OCI-LY7 (cell line): Measurements from ENCODE around the gene FOXF1. TPM values are rescaled to one million over a fixed set of nuclear protein-coding genes. Genes with fewer than 3 reads are reported as not detected.

Source experiments
- BruUV-seq: library from RNA; stranded (reverse); fragments of 400-500 nt; replicated peaks from 2 replicates; lab custom pipeline; 2021; lab: Mats Ljungman, UMichigan
- CTCF ChIA-PET: fragments of 300-600 bp; sonication (Branson Sonifier 250); formaldehyde crosslinking; loops from one replicate; lab custom pipeline; 2022; ENCODE audit warnings: antibody characterized with exemption; ENCODE audit not compliant: unreplicated experiment; lab: Charles Lee
- POLR2A ChIA-PET: fragments of 300-600 bp; sonication (Branson Sonifier 250); formaldehyde crosslinking; loops from one replicate; lab custom pipeline; 2022; ENCODE audit warnings: antibody characterized with exemption; lab: Charles Lee
- DNase-seq: peaks from one replicate; pipeline ENCODE4 v3.0.0-alpha.2; 2015; ENCODE audit warnings: low spot score
- H2AFZ ChIP-seq: fragments of 200-600 bp; sonication (generic), shearing (Covaris generic); 2 replicates; pipeline ENCODE4 v1.6.1; 2014; ENCODE audit warnings: mild to moderate bottlenecking, antibody characterized with exemption, low read length, moderate library complexity
- H3K27ac ChIP-seq: fragments of 200-600 bp; sonication (generic); 2 replicates; pipeline ENCODE4 v1.5.1; 2014; ENCODE audit warnings: mixed run types, low read depth, mild to moderate bottlenecking, moderate library complexity, low read length, inconsistent platforms; ENCODE audit not compliant: poor library complexity, severe bottlenecking
- H3K36me3 ChIP-seq: fragments of 200-600 bp; sonication (generic); 2 replicates; pipeline ENCODE4 v1.6.1; 2014; ENCODE audit warnings: mild to moderate bottlenecking, antibody characterized with exemption, low read length, moderate library complexity, mixed read lengths; ENCODE audit not compliant: insufficient read depth
- H3K4me1 ChIP-seq: fragments of 200-600 bp; sonication (generic); 2 replicates; pipeline ENCODE4 v1.5.1; 2014; ENCODE audit warnings: mild to moderate bottlenecking, low read length; ENCODE audit not compliant: insufficient read depth, poor library complexity, severe bottlenecking
- H3K4me2 ChIP-seq: fragments of 200-600 bp; sonication (generic); 2 replicates; pipeline ENCODE4 v1.6.1; 2014; ENCODE audit warnings: mild to moderate bottlenecking, low read length
- H3K4me3 ChIP-seq: fragments of 200-600 bp; sonication (generic); 2 replicates; pipeline ENCODE4 v1.5.1; 2014; ENCODE audit warnings: mild to moderate bottlenecking, low read depth, low read length; ENCODE audit not compliant: poor library complexity, severe bottlenecking
- H3K79me2 ChIP-seq: fragments of 200-600 bp; sonication (generic); 2 replicates; pipeline ENCODE4 v1.6.1; 2016; ENCODE audit warnings: low read depth, mild to moderate bottlenecking, low read length, moderate library complexity, mixed read lengths; ENCODE audit not compliant: insufficient read depth
- H3K9me2 ChIP-seq: fragments of 200-600 bp; sonication (generic); 2 replicates; pipeline ENCODE4 v1.6.1; 2016; ENCODE audit warnings: mild to moderate bottlenecking, low read length, mixed read lengths; ENCODE audit not compliant: insufficient read depth
- H3K9me3 ChIP-seq: fragments of 200-600 bp; sonication (generic); 2 replicates; pipeline ENCODE4 v1.6.1; 2014; ENCODE audit warnings: mild to moderate bottlenecking, mixed run types, low read length, mixed read lengths
- H4K20me1 ChIP-seq: fragments of 200-600 bp; sonication (generic); 2 replicates; pipeline ENCODE4 v1.6.1; 2014; ENCODE audit warnings: mild to moderate bottlenecking, antibody characterized with exemption, low read length, moderate library complexity, mixed read lengths; ENCODE audit not compliant: insufficient read depth
- CTCF ChIP-seq: fragments of 200-600 bp; sonication (generic); conservative IDR thresholded peaks from 2 replicates; pipeline ENCODE4 v1.5.1; 2014; ENCODE audit warnings: mild to moderate bottlenecking, antibody characterized with exemption, low read length, moderate library complexity, mixed read lengths
- EZH2phosphoT487 ChIP-seq: fragments of 200-600 bp; sonication (generic); IDR thresholded peaks from 2 replicates; pipeline ENCODE4 v1.6.1; 2018; ENCODE audit warnings: low read depth, borderline replicate concordance, mild to moderate bottlenecking, mixed run types, antibody characterized with exemption, low read length, moderate library complexity, mixed read lengths
- intact Hi-C: fragments of 100-400 bp; cut with micrococcal nuclease; formaldehyde crosslinking; loops from one replicate; pipeline ENCODE4 v1.10.0; 2022; ENCODE audit not compliant: unreplicated experiment
- total RNA-seq, 2 experiments: library from RNA; depleted of rRNA in 1 of 2; stranded (reverse); fragments of >200 nt in 1 of 2; shearing (Covaris generic) in 1 of 2; gene quantifications; 2 replicates each; pipeline ENCODE4 v1.2.3, GENCODE V29; 2014 to 2022

FOXF1 gene
- total RNA-seq, 2 experiments from 2014 or later = not detected

GRCh38 chr16:86508028-86508946 lies 2.0 kb upstream of the FOXF1 start:
- Histone ChIP-seq H3K9me3 (no peaks in the 10 kb centered on the region), H3K4me2 (no peak overlapping the region), H3K4me1 (no peaks in the 10 kb centered on the region), H3K4me3 (no peak overlapping the region), H3K27ac (no peak overlapping the region), H4K20me1 (no peaks in the 10 kb centered on the region), H3K36me3 (no peaks in the 10 kb centered on the region), H3K9me2 (no peaks in the 10 kb centered on the region), H3K79me2 (no peaks in the 10 kb centered on the region), H2AFZ (no peak overlapping the region)
- POLR2A ChIA-PET = no interaction called here
- CTCF ChIA-PET = no interaction called here
- TF ChIP-seq EZH2phosphoT487 (no peak), CTCF (no peak)
- no peak for DNase-seq
- BruUV-seq = no TSS peak
- intact Hi-C loops = no loop called here

DNA sequence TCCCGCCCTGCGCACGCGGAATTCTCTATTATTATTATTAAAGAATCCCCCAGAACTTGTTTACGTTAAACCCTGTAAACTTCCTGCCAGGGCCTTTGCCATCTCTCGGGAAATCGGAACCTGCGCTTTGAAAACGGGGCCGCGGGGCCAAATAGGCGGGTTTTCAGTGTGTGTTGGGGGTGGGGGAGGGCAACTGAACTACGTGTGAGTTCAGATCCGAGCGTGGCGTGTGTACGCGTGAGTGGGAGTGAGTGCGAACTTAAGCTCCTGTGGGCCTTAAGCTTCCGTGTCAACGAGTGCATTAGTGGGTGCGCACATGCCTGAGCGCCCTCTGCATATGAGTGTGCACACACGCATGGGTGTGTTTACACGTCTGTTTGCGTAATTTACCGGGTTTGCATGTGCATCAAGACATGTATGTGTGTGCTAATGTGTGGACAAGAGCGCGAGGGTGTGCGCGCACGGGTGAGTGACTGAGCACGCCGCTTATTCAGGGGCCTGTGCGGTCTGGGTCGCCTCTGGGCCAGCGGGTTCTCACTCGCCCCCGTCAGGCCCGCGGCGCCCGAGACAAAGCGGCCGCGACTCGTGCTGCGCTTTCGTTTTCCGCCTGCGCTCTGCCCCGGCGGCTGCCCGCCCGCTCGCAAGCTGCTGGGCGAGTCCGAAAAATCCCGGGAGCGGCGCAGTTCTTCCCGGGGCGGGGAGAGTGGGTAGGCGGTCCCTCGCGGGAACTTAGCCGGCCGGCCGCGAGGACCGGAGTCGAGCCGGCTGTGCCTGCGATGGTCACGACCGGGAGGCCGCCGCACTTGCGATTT lies 1.2 kb upstream of the FOXF1 start:
- intact Hi-C loops = no loop called here
- ChIA-PET POLR2A (no interaction called here), CTCF (no interaction called here)
- TF ChIP-seq CTCF = no peak
- no peak for TF ChIP-seq EZH2phosphoT487
- H3K9me2 ChIP-seq = no peaks in the 10 kb centered on the region
- no peaks in the 10 kb centered on the region for H3K4me1 ChIP-seq
- BruUV-seq = no TSS peak
- H3K27ac ChIP-seq = no peak overlapping the region
- H4K20me1 ChIP-seq = no peaks in the 10 kb centered on the region
- no peaks in the 10 kb centered on the region for H3K36me3 ChIP-seq
- H3K4me3 ChIP-seq = no peak overlapping the region
- no peak for DNase-seq
- no peaks in the 10 kb centered on the region for H3K79me2 ChIP-seq
- no peak overlapping the region for H2AFZ ChIP-seq
- H3K4me2 ChIP-seq = no peak overlapping the region
- no peaks in the 10 kb centered on the region for H3K9me3 ChIP-seq
